SK-N-SH treated with all-trans-retinoic acid at 6 μM for 48 hours (cell line): ENCODE data around the gene CAPN13.

Source experiments
- ATAC-seq: fragments of 200-7000 bp; cut with Tn5 transposase; 3 replicates; pipeline ENCODE4 v1.9.1; 2020; ENCODE audit warnings: mild to moderate bottlenecking, moderate library complexity
- ARNTL ChIP-seq: fragments of 450-650 bp; formaldehyde crosslinking; IDR thresholded peaks from 2 replicates; pipeline ENCODE4 v1.5.0; 2020; ENCODE audit warnings: low read depth, mild to moderate bottlenecking, moderate library complexity, borderline replicate concordance
- BACH2 ChIP-seq: fragments of 250-450 bp; sonication (Bioruptor Pico); IDR thresholded peaks from 2 replicates; pipeline ENCODE4 v1.9.0; 2021; ENCODE audit warnings: mild to moderate bottlenecking, borderline replicate concordance
- CREB5 ChIP-seq: fragments of 250-450 bp; sonication (Bioruptor Pico); IDR thresholded peaks from 2 replicates; pipeline ENCODE4 v1.5.1; 2020; ENCODE audit warnings: low read depth, mild to moderate bottlenecking, moderate library complexity
- CSDC2 ChIP-seq: fragments of 250-450 bp; sonication (Bioruptor Pico); IDR thresholded peaks from 2 replicates; pipeline ENCODE4 v1.5.0; 2020; ENCODE audit warnings: mild to moderate bottlenecking, moderate library complexity
- CSRNP3 ChIP-seq: fragments of 250-450 bp; sonication (Bioruptor Pico); IDR thresholded peaks from 2 replicates; pipeline ENCODE4 v1.5.1; 2021; ENCODE audit warnings: mild to moderate bottlenecking, moderate library complexity
- ESRRG ChIP-seq: fragments of 250-450 bp; sonication (Bioruptor Pico); IDR thresholded peaks from 2 replicates; pipeline ENCODE4 v1.6.1; 2021; ENCODE audit warnings: mild to moderate bottlenecking
- GLIS3 ChIP-seq: fragments of 250-450 bp; sonication (Bioruptor Pico); IDR thresholded peaks from 2 replicates; pipeline ENCODE4 v1.5.0; 2020; ENCODE audit warnings: mild to moderate bottlenecking, moderate library complexity
- ISL1 ChIP-seq: fragments of 250-450 bp; sonication (Bioruptor Pico); IDR thresholded peaks from 2 replicates; pipeline ENCODE4 v2.1.2; 2022; ENCODE audit warnings: mild to moderate bottlenecking, moderate library complexity
- OSR1 ChIP-seq: fragments of 250-450 bp; sonication (Bioruptor Pico); IDR thresholded peaks from 2 replicates; pipeline ENCODE4 v1.8.0; 2022; ENCODE audit warnings: moderate library complexity, mild to moderate bottlenecking, inconsistent platforms
- PATZ1 ChIP-seq: fragments of 250-450 bp; sonication (Bioruptor Pico); IDR thresholded peaks from 2 replicates; pipeline ENCODE4 v1.8.0; 2020; ENCODE audit warnings: mild to moderate bottlenecking, moderate library complexity, borderline replicate concordance
- PPARA ChIP-seq: fragments of 250-450 bp; sonication (Bioruptor Pico); IDR thresholded peaks from 2 replicates; pipeline ENCODE4 v1.5.0; 2020; ENCODE audit warnings: mild to moderate bottlenecking, borderline replicate concordance
- RARB ChIP-seq: fragments of 250-450 bp; sonication (Bioruptor Pico); IDR thresholded peaks from 2 replicates; pipeline ENCODE4 v1.8.0; 2021; ENCODE audit warnings: mild to moderate bottlenecking, moderate library complexity
- SNAI2 ChIP-seq: fragments of 250-450 bp; sonication (Bioruptor Pico); IDR thresholded peaks from 2 replicates; pipeline ENCODE4 v1.5.0; 2020; ENCODE audit warnings: mild to moderate bottlenecking, moderate library complexity
- TOX ChIP-seq: fragments of 250-450 bp; sonication (Bioruptor Pico); IDR thresholded peaks from 2 replicates; pipeline ENCODE4 v1.8.0; 2021; ENCODE audit warnings: mild to moderate bottlenecking, moderate library complexity, borderline replicate concordance
- TSHZ2 ChIP-seq: fragments of 250-450 bp; sonication (Bioruptor Pico); IDR thresholded peaks from 2 replicates; pipeline ENCODE4 v1.5.0; 2020; ENCODE audit warnings: mild to moderate bottlenecking, moderate library complexity
- ZC3H10 ChIP-seq: fragments of 250-450 bp; sonication (Bioruptor Pico); IDR thresholded peaks from 2 replicates; pipeline ENCODE4 v1.5.1; 2021; ENCODE audit warnings: mild to moderate bottlenecking, moderate library complexity
- ZFP3 ChIP-seq: fragments of 250-450 bp; sonication (Bioruptor Pico); IDR thresholded peaks from 2 replicates; pipeline ENCODE4 v1.5.0; 2020; ENCODE audit warnings: mild to moderate bottlenecking, moderate library complexity
- ZFP30 ChIP-seq: fragments of 450-650 bp; formaldehyde crosslinking; IDR thresholded peaks from 2 replicates; pipeline ENCODE4 v1.5.0; 2022; ENCODE audit warnings: mild to moderate bottlenecking, moderate library complexity
- ZNF565 ChIP-seq: fragments of 450-650 bp; formaldehyde crosslinking; conservative IDR thresholded peaks from 2 replicates; pipeline ENCODE4 v1.5.0; 2020; ENCODE audit warnings: low read depth, mild to moderate bottlenecking, moderate library complexity
- ZNF70 ChIP-seq: fragments of 450-650 bp; formaldehyde crosslinking; IDR thresholded peaks from 2 replicates; pipeline ENCODE4 v1.5.0; 2020; ENCODE audit warnings: mild to moderate bottlenecking, moderate library complexity
- TF ChIP-seq, protein P1 (sequence below): fragments of 250-450 bp; sonication (Bioruptor Pico); IDR thresholded peaks from 2 replicates; pipeline ENCODE4 v1.8.0; 2021; ENCODE audit warnings: low read depth, mild to moderate bottlenecking, moderate library complexity, borderline replicate concordance

Gene CAPN13

DNA sequence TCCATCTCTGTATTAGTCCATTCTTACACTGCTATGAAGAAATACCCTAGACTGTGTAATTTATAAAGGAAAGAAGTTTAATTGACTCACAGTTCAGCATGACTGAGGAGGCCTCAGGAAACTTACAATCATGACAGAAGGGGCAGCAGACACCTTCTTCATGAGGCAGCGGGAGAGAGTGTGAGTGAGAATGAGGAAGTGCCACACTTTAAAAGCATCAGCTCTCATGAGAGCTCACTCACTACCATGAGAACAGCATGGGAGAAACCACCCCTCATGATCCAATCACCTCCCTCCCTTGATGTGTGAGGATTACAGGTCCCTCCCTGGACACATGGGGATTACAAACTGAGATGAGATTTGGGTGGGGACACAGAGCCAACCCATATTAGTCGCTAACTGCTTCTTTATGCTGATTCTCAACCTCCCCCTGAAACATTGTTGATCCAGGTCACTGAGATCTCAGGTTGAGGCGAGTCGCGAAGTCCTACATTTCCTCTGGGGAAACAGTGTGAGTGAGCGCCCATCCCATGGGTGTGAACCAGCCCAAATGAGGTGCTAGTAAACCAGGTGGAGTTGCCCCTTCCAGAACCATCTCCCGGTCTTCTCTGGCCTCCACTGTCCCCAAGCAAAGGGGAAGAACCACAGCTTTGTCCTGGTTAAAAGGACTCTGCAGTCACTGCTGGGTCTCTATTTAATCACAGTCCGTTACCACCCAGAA lies 123.8 kb downstream of the CAPN13 start (continued):
- no peak for TF ChIP-seq PATZ1 (CRISPR knock-in tag)
- TF ChIP-seq CREB5 (CRISPR knock-in tag), result no peak
- TF ChIP-seq ISL1 (CRISPR knock-in tag), result no peak

DNA sequence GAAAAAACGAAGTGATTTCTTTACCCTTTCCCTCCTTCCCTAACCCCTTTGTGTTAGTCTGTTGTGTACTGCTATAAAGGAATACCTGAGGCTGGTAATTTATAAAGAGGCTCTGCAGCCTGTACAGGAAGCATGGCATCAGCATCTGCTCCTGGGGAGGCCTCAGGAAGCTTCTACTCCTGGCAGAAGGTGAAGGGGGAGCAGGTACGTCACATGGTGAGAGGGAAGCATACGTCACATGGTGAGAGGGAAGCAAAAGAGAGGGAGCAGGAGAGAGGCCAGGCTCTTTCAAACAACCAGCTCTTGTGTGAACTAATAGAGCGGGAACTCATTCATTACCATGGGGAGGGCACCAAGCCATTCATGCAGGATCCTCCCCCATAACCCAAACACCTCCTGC lies 126.2 kb downstream of the CAPN13 start:
- TF ChIP-seq CSRNP3 (CRISPR knock-in tag), result no peak
- no peak for TF ChIP-seq SNAI2 (CRISPR knock-in tag)
- no peak for TF ChIP-seq CREB5 (CRISPR knock-in tag)
- TF ChIP-seq TSHZ2, result no peak
- TF ChIP-seq, protein P1, sequence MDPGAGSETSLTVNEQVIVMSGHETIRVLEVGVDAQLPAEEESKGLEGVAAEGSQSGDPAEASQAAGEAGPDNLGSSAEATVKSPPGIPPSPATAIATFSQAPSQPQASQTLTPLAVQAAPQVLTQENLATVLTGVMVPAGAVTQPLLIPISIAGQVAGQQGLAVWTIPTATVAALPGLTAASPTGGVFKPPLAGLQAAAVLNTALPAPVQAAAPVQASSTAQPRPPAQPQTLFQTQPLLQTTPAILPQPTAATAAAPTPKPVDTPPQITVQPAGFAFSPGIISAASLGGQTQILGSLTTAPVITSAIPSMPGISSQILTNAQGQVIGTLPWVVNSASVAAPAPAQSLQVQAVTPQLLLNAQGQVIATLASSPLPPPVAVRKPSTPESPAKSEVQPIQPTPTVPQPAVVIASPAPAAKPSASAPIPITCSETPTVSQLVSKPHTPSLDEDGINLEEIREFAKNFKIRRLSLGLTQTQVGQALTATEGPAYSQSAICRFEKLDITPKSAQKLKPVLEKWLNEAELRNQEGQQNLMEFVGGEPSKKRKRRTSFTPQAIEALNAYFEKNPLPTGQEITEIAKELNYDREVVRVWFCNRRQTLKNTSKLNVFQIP, result no peak
- no peak for TF ChIP-seq RARB (CRISPR knock-in tag)
- no peak for TF ChIP-seq ZFP30 (CRISPR knock-in tag)
- no peak for TF ChIP-seq PPARA (CRISPR knock-in tag)
- TF ChIP-seq ZC3H10 (CRISPR knock-in tag), result no peak
- no peak for TF ChIP-seq OSR1 (CRISPR knock-in tag)
- no peak for TF ChIP-seq PATZ1 (CRISPR knock-in tag)
- no peak for TF ChIP-seq ZNF70 (CRISPR knock-in tag)
- no peak for TF ChIP-seq ZFP3 (CRISPR knock-in tag)
- TF ChIP-seq ESRRG (CRISPR knock-in tag), result no peak
- TF ChIP-seq BACH2, result no peak
- TF ChIP-seq ZNF565 (CRISPR knock-in tag), result no peak
- TF ChIP-seq ARNTL (CRISPR knock-in tag), result no peak
- TF ChIP-seq GLIS3 (CRISPR knock-in tag), result no peak
- TF ChIP-seq CSDC2 (CRISPR knock-in tag), result no peak
- no peak for TF ChIP-seq TOX (CRISPR knock-in tag)

More for the DNA sequence above, 126.2 kb downstream of the CAPN13 start:
- no peak for ATAC-seq
